Coronary artery (tissue), 2 donors: ENCODE measurements around the gene EFEMP1.

ENCODE experiments used
- DNase-seq: peaks from one replicate; pipeline ENCODE4 v3.0.0-alpha.2; 2017; ENCODE audit warnings: low spot score
- H3K27ac ChIP-seq, 2 donors: fragments of 200-600 bp; sonication (generic); one replicate each; pipeline ENCODE4 v1.5.1; 2016 to 2019
- H3K4me3 ChIP-seq: fragments of 200-600 bp; sonication (generic); 2 replicates; pipeline ENCODE4 v1.5.1; 2016; ENCODE audit warnings: mild to moderate bottlenecking, moderate library complexity
- CTCF ChIP-seq: fragments of 200-600 bp; sonication (generic); IDR thresholded peaks from one replicate; pipeline ENCODE4 v1.5.1; 2019; ENCODE audit warnings: antibody characterized with exemption

The EFEMP1 gene

GRCh38 chr2:55862246-55862645 is 61.3 kb downstream of the EFEMP1 start:
- peak overlapping the region; percentile 81 to 91 for H3K27ac ChIP-seq
- TF ChIP-seq CTCF, result no peak
- peak overlapping the region; percentile 44 for H3K4me3 ChIP-seq
- no peak for DNase-seq

- Histone ChIP-seq H3K4me3 (peak overlapping the region; percentile 44), H3K27ac (peak overlapping the region; percentile 81 to 91)
- no peak for DNase-seq
- TF ChIP-seq CTCF, result no peak
Measured at GRCh38 chr2:55861733-55862132, 61.8 kb downstream of the EFEMP1 start.

- peak overlapping the region; percentile 55 to 81 for H3K27ac ChIP-seq
- H3K4me3 ChIP-seq, result no peak overlapping the region
- DNase-seq, result no peak
- TF ChIP-seq CTCF, result no peak
Measured at GRCh38 chr2:55860832-55861231, 62.8 kb downstream of the EFEMP1 start.

- Histone ChIP-seq H3K27ac (peak overlapping the region in 1 of 2 donors; percentile 7), H3K4me3 (no peak overlapping the region)
- no peak for TF ChIP-seq CTCF
- no peak for DNase-seq
Measured at GRCh38 chr2:55859875-55860274, 63.7 kb downstream of the EFEMP1 start.

GRCh38 chr2:55857766-55858165 is 65.8 kb downstream of the EFEMP1 start:
- DNase-seq, result no peak
- no peak overlapping the region for H3K27ac ChIP-seq
- no peak for TF ChIP-seq CTCF
- no peak overlapping the region for H3K4me3 ChIP-seq

GRCh38 chr2:55856936-55857335 is 66.6 kb downstream of the EFEMP1 start:
- H3K27ac ChIP-seq, result no peak overlapping the region
- DNase-seq, result no peak
- no peak for TF ChIP-seq CTCF
- no peak overlapping the region for H3K4me3 ChIP-seq

GRCh38 chr2:55848096-55848495 is 75.5 kb downstream of the EFEMP1 start:
- Histone ChIP-seq H3K4me3 (no peak overlapping the region), H3K27ac (no peak overlapping the region)
- DNase-seq, result no peak
- TF ChIP-seq CTCF, result no peak
